WI38 (cell line): ENCODE data around the gene RIMBP2.

ENCODE experiments used
- H3K4me3 ChIP-seq: 2 replicates; pipeline ENCODE4 v1.5.1; 2011; ENCODE audit warnings: low read depth, mild to moderate bottlenecking, control low read depth, low read length
- CTCF ChIP-seq: IDR thresholded peaks from 2 replicates; pipeline ENCODE4 v1.5.1; 2012; ENCODE audit warnings: low read depth, mild to moderate bottlenecking, control low read depth, low read length

The RIMBP2 gene

GRCh38 chr12:130454296-130454695 is 261.8 kb downstream of the RIMBP2 start:
- no peak for TF ChIP-seq CTCF
- no peak overlapping the region for H3K4me3 ChIP-seq

DNA sequence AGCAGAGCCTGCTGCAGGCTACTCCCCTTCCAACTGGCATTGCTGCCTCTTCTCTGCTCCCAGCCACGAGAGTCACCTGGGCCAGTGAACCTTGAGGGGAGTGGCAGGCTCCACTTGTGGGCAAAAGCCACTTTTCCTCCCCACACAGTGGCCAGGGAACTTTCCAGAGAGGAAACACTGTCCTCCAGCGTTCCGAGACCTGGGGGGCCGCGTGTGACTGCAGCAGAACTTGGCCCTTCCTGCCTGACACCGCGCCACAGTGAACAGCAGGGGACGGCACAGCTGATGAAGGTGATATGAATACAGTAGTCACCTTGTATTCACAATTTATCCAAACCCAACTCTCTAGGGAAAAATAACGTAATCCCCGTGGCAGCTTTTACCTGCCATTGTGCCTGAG is 263.6 kb downstream of the RIMBP2 start:
- no peak for TF ChIP-seq CTCF
- H3K4me3 ChIP-seq, result no peak overlapping the region

DNA sequence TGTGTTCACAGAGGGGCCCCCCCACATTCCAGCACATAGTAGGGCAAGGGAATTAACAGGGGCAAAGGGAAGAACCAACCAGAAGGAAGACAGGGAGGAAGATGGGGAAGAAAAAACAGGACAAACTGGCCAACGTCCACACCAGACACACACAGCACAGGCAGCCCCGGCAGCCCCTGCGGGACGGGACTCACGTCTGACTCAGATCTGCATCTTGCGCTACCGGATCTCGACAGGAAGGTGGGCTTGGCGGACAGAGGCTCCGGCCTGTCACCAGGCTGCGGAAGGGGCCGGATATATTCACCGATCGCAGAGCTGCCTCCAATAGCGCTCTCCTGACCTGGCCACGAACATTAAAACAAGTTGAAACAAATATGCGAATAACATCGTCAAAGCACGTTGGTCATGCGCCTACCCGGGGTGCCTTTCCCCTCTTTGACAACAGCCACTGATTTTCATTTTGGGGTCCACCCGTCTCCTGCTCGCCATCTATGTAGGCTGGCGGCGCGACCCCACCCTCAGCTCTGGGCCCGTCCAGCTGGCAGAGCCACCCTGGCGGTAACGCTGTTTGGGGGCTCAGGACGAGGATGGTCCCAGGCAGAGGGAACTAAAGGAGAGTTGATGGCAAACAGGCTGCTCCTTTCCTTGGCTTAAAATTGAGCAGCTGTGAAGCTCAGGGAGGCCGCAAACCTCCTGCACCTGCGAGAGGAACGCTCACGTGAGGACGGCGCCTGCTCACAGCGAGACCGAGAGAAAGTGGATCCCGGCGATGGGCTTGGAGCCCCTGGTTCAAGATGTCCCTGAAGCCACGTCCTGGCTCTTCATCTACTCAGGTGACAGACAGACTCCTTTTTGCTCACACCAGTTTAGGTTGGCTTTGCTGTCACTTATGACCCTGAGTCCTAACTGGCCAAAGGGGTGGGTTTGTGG is 264.8 kb downstream of the RIMBP2 start:
- TF ChIP-seq CTCF, result no peak
- no peak overlapping the region for H3K4me3 ChIP-seq

DNA sequence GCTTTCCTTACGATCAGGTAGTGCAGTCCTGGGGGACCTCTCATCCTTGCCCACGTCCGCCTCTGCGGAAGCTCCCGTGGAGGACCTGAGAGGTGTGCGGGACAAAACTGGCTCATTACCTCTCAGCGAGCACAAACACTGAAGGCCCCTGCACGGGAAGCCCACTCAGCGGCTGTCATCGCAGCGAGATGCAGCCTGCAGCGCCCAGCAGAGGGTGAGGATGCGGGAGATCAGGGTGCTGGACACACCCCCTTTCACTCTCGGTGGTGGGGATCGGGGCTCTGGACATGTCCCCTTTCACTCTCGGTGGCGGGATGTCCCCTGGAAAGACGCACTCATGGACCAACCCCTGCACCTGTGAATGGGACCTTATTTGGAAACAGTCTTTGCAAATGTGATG is 266.8 kb downstream of the RIMBP2 start:
- H3K4me3 ChIP-seq, result no peak overlapping the region
- no peak for TF ChIP-seq CTCF

DNA sequence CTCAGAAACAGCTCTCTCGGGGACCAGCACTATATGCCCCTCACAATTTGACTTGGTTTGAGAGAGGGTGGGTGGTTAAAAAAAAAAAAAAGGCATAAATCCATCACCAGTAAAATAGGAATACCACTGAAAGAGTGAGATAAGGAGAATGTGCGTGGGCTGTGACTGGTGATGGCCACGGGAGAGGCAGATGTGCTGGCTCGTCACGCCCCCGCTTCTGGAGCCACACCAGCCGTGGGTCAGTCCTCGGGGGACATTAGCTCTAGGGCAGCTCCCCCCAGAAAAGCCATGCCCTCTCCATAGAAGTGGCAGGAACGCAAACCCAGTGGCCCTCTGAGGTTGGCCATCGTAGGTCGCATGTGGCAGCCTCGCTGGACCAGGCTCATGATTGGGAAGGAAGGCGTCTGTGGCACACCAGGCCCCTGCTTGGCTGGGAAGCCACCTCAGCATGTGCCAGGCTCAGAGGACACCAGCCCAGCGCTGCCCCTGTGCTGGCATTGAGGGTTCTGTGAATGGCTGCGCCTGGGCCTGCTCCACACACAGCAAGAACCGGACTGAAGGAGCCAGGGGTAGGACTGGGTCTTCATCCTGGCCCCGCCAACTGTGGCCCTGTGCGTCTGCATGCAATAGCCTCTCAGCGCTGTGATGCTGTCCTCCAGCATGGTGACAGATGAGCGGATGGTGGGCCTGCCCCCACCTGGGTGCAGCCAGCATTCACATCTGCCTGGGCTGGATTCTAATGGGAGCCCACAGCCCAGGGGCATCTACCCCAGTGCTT is 267.9 kb downstream of the RIMBP2 start:
- no peak overlapping the region for H3K4me3 ChIP-seq
- TF ChIP-seq CTCF, result no peak

DNA sequence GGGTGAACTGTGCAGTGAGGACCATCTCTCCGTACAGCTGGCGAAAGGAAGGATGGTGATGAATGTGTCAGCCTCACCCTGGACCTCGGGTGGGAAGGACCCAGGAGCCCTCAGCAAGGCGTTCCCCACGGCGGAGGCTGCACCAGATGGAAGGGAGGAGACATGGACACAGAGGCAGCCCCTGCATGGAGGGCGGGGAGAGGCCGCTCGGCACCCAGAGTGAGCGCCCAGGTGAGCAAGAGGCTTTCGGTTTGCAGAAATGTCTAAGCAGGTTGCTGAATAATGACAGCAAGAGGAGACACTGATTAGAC is 268.5 kb downstream of the RIMBP2 start:
- H3K4me3 ChIP-seq, result no peak overlapping the region
- no peak for TF ChIP-seq CTCF

GRCh38 chr12:130446846-130447654 is 269.0 kb downstream of the RIMBP2 start:
- no peak for TF ChIP-seq CTCF
- H3K4me3 ChIP-seq, result no peak overlapping the region
